ENCODE data around the gene PAMR1. TPM values are rescaled to one million over a fixed set of nuclear protein-coding genes. Genes with fewer than 3 reads are reported as not detected.

The PAMR1 gene
- total and polyA plus RNA-seq, 2 donors (not counting 3 experiments of a cell fraction or from before 2014, with no cell fraction given) = not detected

GRCh38 chr11:35394941-35395340, 130.5 kb downstream of the PAMR1 start:
- Histone ChIP-seq H3K27me3 (ENCODE audit: control insufficient read depth in 2 of 2, insufficient read depth in 2 of 2, low read length in 2 of 2) (peaks cover 10 to 22% of the 10 kb centered on the region in 2 experiments), H3K9ac (replicated peaks; ENCODE audit: extremely low read depth, insufficient read depth, low read length) (no peak overlapping the region), H3K79me2 (ENCODE audit: control insufficient read depth, insufficient read depth, low read length) (no peaks in the 10 kb centered on the region), H3K9me3 (replicated peaks; ENCODE audit: control insufficient read depth, insufficient read depth, low read length) (no peaks in the 10 kb centered on the region), H3K36me3 (ENCODE audit: control insufficient read depth in 2 of 2, extremely low read depth in 1 of 2, insufficient read depth in 2 of 2, low read length in 2 of 2) (no peaks in the 10 kb centered on the region), H2AFZ (ENCODE audit: low read depth, low read length) (no peak overlapping the region), H3K9me1 (replicated peaks; ENCODE audit: control insufficient read depth, extremely low read depth, insufficient read depth, low read length) (no peaks in the 10 kb centered on the region), H3K4me2 (ENCODE audit: insufficient read depth, low read length) (no peak overlapping the region), H4K20me1 (replicated peaks; ENCODE audit: control insufficient read depth, extremely low read depth, insufficient read depth, low read length) (no peaks in the 10 kb centered on the region), H3K4me3 (replicated peaks in 1 of 3; ENCODE audit: insufficient read depth in 1 of 3, low read depth in 1 of 3, low read length in 3 of 3) (no peak overlapping the region), H3K4me1 (ENCODE audit: control insufficient read depth, extremely low read depth, insufficient read depth, low read length) (no peaks in the 10 kb centered on the region), H3K27ac (ENCODE audit: insufficient read depth, low read depth, low read length) (no peak overlapping the region)
- dilution Hi-C loops (cut with MboI; ENCODE audit: extremely low pct_ligation_motif_present, low sequenced_read_pairs) = no loop called here
- DNase-seq (ENCODE audit: low read depth, low spot score) = no peak
- no peak for FAIRE-seq
- no TSS peak for BruUV-seq (replicated peaks)
- intact Hi-C loops (cut with micrococcal nuclease) = no loop called here
- TF ChIP-seq CTCF (IDR thresholded peaks at IDR 0.05; ENCODE audit: extremely low read depth in 1 of 2, insufficient read depth in 1 of 2, low read depth in 1 of 2, low read length in 2 of 2) = no peak
- TF ChIP-seq GATA2 (IDR thresholded peaks at IDR 0.05; ENCODE audit: insufficient read depth, insufficient read length, low read depth, low read length) = no peak
- no peak for TF ChIP-seq MYC (IDR thresholded peaks at IDR 0.05; ENCODE audit: low read depth, low read length)
- no peak for TF ChIP-seq JUN (IDR thresholded peaks at IDR 0.05; ENCODE audit: borderline replicate concordance, insufficient read depth, insufficient read length, low read depth)
- TF ChIP-seq FOS (IDR thresholded peaks at IDR 0.05; ENCODE audit: borderline replicate concordance, insufficient read depth, low read length) = no peak
- TF ChIP-seq POLR2AphosphoS5 (IDR thresholded peaks at IDR 0.05; ENCODE audit: insufficient read depth, low read depth, low read length) = no peak
- no peak for TF ChIP-seq MAX (IDR thresholded peaks at IDR 0.05; ENCODE audit: insufficient read depth, insufficient read length)
- no peak for TF ChIP-seq POLR2A (IDR thresholded peaks at IDR 0.05; ENCODE audit: low read depth, low read length)
- TF ChIP-seq EZH2 (IDR thresholded peaks at IDR 0.05; ENCODE audit: borderline replicate concordance, low read depth, low read length, severe bottlenecking) = no peak
- ChIA-PET POLR2A (no interaction called here), CTCF (interaction anchor here (0.6 to 7.6 kb wide), 3 partner anchors 468 to 882 kb away, joined by 4 to 124 read pairs (median 31); no protein-coding TSS in a partner anchor)
